Lower leg skin (tissue), 3 donors: ENCODE data around the gene PDK4.

Source experiments
- CTCF ChIP-seq, 3 donors: fragments of 450-650 bp; IDR thresholded peaks; one replicate each; pipeline ENCODE4 v1.5.1; 2016; ENCODE audit warnings: antibody characterized with exemption in 3 of 3, mild to moderate bottlenecking in 3 of 3, moderate library complexity in 2 of 3
- POLR2A ChIP-seq, 2 donors: fragments of 450-650 bp; IDR thresholded peaks; one replicate each; pipeline ENCODE4 v1.6.1; 2016 to 2017; ENCODE audit warnings: antibody characterized with exemption in 2 of 2, mild to moderate bottlenecking in 1 of 2, moderate library complexity in 1 of 2

DNA sequence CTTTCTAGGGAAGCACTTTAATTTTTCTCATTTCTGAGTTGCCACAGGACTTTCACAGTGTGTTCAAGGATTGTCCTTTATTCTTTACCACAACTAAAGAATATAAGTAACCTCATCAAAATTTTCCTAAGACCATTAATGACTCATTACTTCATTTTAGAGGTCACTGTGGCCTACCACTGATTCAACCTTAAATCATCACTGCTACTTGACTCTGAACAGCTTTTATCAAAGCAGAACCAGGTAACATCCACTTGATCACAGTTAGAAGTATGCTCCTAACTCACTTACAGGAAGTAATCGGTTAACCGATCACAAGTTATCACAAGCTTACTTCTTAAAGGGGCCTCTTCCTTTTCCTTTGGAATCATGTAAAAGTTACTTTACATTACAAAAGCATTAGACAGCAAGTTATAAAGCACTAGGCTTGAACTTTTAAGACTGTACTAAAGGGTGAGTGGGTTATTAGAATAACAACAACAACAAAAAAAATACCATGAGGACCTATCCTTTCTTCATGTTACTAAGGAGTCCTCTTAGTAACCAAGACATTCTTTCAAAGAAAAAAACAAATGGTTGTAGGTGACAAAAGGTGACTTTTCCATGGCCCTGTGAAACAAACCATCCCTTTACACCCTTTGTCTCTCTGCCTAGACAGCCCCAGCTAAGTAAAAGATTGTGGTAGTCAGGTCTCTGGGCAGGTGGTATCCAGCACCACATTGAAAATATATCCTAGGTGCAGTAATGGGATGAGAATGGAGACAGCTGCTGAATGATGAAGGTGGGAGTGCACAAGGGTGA, 40.0 kb upstream of the PDK4 start:
- no peak for TF ChIP-seq CTCF (IDR thresholded peaks at IDR 0.05)
- TF ChIP-seq POLR2A (IDR thresholded peaks at IDR 0.05) = no peak
